ENCODE data around the gene COL4A3.
"Not testable (repeated sequence)": the region's sequence is repeated elsewhere in the genome, so short reads cannot be mapped to it uniquely, and the experiment has no call there.

COL4A3 gene

GRCh38 chr2:227164763-227165291, 403 bp downstream of the COL4A3 start:
- no peak for TF ChIP-seq CTCF (conservative IDR thresholded peaks at IDR 0.05; ENCODE audit: control insufficient read depth, insufficient read depth, low read depth, low read length)
- no peak for DNase-seq (ENCODE audit: low read depth)
- H3K4me3 ChIP-seq (ENCODE audit: control insufficient read depth, low read depth, low read length): peak overlapping the region; percentile 59

- DNase-seq (ENCODE audit: low read depth); H3K4me3 ChIP-seq (ENCODE audit: control insufficient read depth, low read depth, low read length): not testable (repeated sequence)
These were observed 7.4 kb downstream of the COL4A3 start for GRCh38 chr2:227171779-227172178.

- no peak overlapping the region for H3K4me3 ChIP-seq (ENCODE audit: control insufficient read depth, low read depth, low read length)
- TF ChIP-seq CTCF (conservative IDR thresholded peaks at IDR 0.05; ENCODE audit: control insufficient read depth, insufficient read depth, low read depth, low read length): no peak
These were observed 13.3 kb downstream of the COL4A3 start for GRCh38 chr2:227177592-227178336.

GRCh38 chr2:227179988-227180685, 15.7 kb downstream of the COL4A3 start:
- DNase-seq (ENCODE audit: low read depth): no peak
- H3K4me3 ChIP-seq (ENCODE audit: control insufficient read depth, low read depth, low read length): no peak overlapping the region
- TF ChIP-seq CTCF (conservative IDR thresholded peaks at IDR 0.05; ENCODE audit: control insufficient read depth, insufficient read depth, low read depth, low read length): no peak

More at GRCh38 chr2:227177592-227178336, 13.3 kb downstream of the COL4A3 start:
- DNase-seq (ENCODE audit: low read depth): peak; percentile 31

- no peak for DNase-seq (ENCODE audit: low read depth)
- no peak overlapping the region for H3K4me3 ChIP-seq (ENCODE audit: control insufficient read depth, low read depth, low read length)
- no peak for TF ChIP-seq CTCF (conservative IDR thresholded peaks at IDR 0.05; ENCODE audit: control insufficient read depth, insufficient read depth, low read depth, low read length)
These were observed 16.3 kb downstream of the COL4A3 start for GRCh38 chr2:227180770-227181169.

- H3K4me3 ChIP-seq (ENCODE audit: control insufficient read depth, low read depth, low read length): no peak overlapping the region
- no peak for TF ChIP-seq CTCF (conservative IDR thresholded peaks at IDR 0.05; ENCODE audit: control insufficient read depth, insufficient read depth, low read depth, low read length)
- DNase-seq (ENCODE audit: low read depth): no peak
These were observed 18.3 kb downstream of the COL4A3 start for GRCh38 chr2:227182765-227183164.

Data from fibroblast of mammary gland (primary cell).